ENCODE results near the gene NOLC1.
"Not testable (repeated sequence)": the region's sequence is repeated elsewhere in the genome, so short reads cannot be mapped to it uniquely, and the experiment has no call there.

Gene NOLC1

GRCh38 chr10:102150970-102151773 lies 1.0 kb upstream of the NOLC1 start:
- DNase-seq = no peak

DNA sequence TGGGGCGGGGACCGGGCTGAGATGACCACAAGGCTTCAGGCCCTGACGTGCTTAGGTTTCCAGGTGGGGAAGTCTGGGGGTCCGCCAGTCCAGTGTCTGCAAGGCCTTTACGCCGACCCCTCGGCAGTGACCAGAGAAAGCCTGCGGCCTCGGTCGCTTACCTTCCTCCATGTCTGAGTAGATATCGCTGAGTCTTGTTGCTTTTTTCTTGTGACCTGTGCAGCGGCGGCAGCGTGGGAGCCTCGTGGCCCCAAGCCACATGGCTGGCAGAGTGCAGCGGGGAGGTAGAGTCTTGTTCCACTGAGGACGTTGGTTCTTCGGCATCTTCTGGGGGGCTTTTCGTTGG lies 329 bp downstream of the NOLC1 start:
- peak in 1 of 58 donors; percentile 14 for DNase-seq

GRCh38 chr10:102153093-102153620 lies 968 bp downstream of the NOLC1 start:
- no peak for DNase-seq

DNA sequence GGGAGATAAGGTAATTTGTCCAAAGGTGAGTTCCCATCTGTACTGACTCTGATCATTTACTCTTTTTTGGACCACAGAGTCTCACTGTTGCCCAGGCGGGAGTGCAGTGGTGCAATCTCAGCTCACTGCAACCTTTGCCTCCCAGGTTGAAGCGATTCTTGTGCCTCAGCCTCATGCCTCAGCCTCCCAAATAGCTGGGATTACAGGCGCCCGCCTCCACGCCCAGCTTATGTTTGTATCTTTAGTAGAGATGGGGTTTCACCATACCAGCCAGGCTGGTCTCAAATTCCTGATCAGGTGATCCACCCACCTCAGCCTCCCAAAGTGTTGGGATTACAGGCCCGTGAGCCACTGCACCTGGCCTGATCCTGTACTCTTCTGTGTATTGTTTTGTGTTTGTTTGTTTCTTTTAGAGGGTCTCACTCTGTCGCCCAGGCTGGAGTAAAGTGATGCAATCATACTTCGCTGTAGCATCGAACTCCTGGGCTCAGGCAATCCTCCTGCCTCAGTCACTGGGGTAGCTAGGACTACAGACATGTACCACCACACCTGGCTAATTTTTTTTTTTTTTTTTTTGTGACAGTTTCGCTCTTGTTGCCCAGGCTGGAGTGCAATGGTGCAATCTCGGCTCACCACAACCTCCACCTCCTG lies 2.4 kb downstream of the NOLC1 start:
- no peak for DNase-seq

DNA sequence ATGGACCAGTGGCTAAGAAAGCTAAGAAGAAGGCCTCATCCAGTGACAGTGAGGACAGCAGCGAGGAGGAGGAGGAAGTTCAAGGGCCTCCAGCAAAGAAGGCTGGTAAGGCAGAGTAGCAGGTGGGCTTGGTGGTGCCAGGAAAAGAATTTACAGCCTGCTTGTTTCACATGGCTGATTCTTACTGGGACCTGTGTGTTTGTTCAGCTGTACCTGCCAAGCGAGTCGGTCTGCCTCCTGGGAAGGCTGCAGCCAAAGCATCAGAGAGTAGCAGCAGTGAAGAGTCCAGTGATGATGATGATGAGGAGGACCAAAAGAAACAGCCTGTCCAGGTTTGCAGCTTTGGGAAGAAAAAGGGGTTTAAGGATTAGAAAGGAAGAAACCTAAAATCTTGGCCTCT lies 5.0 kb downstream of the NOLC1 start:
- DNase-seq = no peak

- DNase-seq = no peak
Measured at GRCh38 chr10:102159051-102159597, 6.9 kb downstream of the NOLC1 start.

DNA sequence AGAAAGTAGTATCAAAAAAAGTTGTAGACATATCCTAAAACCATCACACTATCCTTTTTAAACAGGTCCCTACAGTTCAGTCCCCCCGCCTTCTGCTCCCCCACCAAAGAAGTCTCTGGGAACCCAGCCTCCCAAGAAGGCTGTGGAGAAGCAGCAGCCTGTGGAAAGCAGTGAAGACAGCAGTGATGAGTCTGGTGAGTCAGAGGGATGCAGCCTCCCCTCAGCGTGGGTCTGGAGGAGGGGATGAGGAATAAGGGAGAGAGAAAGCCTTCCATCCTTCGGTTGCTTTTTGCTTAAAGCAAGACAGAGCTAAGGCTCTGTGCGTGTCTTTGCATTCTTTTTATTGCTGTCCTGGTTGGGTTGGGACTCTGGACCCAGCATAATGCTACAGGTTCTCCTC lies 7.6 kb downstream of the NOLC1 start:
- peak in 3 of 58 donors; percentile 4 to 5 (median 4) for DNase-seq

- no peak for DNase-seq
Measured at GRCh38 chr10:102163342-102163989, 11.3 kb downstream of the NOLC1 start.

- DNase-seq = no peak
Measured at GRCh38 chr10:102167861-102168260, 15.7 kb downstream of the NOLC1 start.

GRCh38 chr10:102170602-102171001 lies 18.4 kb downstream of the NOLC1 start:
- DNase-seq = no peak

GRCh38 chr10:102172288-102172687 lies 20.1 kb downstream of the NOLC1 start:
- DNase-seq = no peak

DNA sequence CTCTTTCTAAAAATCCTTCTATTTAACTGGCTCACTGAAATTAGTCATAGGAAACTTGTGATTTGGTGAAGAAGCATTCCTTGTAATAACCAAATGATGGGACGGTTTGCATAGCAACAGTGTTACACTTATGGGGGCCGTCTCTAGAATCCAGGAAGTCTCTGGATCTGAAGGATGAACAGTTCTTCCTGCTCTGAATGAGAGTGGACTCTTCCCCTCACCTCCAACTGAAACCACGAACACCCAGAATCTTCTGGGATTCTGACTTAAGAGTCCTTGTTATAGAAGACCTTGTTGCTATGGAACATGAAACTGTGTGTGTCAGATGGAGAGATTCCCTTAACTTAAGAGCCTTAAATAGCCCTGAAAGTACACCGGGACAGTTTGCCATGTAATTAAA lies 23.2 kb downstream of the NOLC1 start:
- peak in 1 of 58 donors; percentile 5 for DNase-seq

DNA sequence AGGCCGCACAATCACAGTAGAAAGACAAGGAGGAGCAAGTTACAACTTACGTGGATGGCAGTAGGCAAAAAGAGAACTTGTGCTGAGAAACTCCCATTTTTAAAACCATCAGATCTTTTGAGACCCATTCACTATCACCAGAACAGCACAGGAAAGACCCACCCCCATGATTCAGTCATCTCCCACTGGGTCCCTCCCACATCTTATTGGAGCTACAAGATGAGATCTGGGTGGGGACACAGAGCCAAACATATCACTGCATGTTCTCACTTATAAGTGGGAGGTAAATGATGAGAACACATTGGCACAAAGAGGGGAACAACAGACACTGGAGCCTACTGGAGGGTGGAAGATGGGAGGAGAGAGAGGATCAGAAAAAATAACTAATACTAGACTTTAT lies 32.4 kb downstream of the NOLC1 start:
- peak in 5 of 58 donors; percentile 2 to 33 (median 27) for DNase-seq

DNA sequence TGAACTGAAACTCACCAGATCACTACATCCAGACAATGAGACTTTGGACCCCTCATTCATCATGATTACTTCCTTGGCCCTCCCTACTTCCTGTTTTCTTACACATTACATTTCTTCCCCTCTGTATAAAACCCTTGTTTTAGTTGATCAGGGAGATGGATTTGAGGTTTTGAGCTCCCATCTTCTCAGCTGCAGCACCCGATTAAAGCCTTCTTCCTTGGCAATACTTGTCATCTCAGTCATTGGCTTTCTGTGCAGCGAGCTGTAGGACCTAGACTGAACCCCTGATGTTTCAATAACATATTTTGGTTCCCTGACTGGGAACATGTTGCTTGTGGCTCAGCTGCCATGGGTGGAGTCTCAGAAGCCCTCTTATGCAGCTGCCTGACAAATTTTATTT lies 33.1 kb downstream of the NOLC1 start:
- no peak for DNase-seq

DNA sequence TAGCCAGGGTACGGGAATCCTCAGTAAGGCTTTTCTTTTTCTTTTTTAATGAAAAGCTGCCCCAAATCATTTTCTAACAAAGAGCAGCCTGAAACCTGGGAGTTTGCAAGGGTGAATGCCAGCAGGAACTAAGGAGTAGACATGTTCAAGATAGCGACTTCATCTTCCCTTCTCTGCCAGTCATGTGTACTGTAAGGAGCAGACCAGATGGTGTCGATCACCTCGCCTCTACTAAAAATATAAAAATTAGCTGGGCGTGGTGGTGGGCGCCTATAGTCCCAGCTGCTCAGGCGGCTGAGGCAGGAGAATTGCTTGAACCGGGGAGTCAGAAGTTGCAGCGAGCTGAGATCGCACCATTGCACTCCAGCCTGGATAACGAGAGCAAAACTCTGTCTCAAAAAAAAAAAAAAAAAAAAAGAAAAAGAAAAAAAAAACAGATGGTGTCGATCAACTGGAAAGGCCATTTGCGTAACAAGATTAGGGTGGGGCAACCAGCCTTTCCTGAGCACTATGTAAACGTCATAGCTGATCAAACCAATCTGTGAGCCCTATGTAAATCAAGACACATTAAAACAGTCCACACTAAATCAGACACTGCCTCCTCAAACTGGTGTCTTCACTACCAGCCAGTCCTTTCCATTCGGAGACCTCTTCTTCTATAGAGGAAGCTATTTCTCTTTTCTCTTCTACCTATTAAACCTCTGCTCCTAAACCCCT lies 33.8 kb downstream of the NOLC1 start:
- DNase-seq = peak in 1 of 58 donors; percentile 7

DNA sequence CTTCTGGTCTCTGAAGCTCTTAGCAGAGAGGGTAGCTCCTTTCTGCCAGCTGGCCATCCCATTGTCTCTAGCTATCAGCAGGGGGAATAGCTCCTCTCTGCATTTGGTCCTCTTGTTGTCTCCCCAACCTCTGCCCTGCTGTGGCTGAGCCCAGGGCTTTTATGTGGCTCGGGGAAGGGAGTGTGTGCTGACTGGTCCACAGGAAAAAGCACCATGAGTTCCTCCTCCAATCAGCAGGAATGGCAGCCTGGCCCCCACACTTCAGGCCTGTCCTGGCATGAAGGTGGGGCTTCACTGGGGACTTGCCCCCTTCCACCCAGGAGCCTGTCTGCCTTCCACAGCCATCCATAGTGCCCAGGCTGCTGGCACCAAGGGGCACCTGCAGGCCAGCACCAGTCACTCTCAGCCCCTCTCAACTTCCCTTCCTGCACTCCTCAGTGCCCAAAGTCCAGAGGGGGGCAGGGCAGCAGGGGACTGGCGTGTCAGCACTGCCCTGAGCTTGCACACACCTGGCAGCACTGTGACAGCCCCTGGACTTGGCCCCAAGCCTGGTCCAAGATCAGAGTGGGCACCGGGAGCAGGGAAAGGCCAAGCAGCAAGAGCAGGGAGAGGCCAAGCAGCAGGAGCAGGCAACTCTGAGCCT lies 36.2 kb downstream of the NOLC1 start:
- no peak for DNase-seq

DNA sequence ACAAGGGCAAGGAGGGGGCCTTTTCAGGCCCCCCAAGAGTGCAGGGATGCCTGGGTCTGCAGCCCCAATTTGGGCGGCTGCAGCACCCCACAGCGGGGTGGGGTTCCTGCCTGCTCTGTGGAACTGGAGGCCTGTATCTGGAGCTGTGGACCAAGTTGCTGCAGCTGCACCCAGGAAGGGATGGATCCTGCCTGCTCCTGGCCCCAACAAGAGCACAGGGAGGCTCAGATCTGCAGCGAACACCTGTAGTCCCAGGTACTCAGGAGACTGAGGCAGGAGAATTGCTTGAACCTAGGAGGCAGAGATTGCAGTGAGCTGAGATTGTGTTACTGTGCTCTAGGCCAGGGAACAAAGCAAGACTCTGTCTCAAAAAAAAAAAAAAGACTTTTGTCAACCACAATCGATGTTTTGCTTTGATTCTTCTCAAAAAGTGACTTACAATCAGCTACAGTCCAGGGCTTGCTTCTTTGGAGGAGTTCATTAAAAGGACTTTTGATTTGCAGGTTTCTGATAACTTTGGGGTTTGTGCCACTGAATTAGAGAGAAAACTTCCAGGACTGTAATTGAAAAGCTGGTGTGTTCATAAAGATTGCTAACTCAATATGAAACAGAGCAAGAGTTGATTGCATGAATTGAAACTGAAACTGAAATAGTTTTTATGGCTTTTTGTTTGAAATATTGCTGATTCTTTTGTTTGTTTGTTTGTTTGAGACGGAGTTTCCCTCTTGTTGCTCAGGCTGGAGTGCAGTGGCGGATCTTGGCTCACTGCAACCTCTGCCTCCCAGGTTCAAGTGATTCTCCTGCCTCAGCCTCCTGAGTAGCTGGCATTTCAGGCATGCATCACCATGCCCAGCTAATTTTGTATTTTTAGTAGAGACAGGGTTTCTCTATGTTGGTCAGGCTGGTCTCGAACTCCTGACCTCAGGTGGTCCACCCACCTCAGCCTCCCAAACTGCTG lies 37.0 kb downstream of the NOLC1 start:
- DNase-seq = not testable (repeated sequence)

DNA sequence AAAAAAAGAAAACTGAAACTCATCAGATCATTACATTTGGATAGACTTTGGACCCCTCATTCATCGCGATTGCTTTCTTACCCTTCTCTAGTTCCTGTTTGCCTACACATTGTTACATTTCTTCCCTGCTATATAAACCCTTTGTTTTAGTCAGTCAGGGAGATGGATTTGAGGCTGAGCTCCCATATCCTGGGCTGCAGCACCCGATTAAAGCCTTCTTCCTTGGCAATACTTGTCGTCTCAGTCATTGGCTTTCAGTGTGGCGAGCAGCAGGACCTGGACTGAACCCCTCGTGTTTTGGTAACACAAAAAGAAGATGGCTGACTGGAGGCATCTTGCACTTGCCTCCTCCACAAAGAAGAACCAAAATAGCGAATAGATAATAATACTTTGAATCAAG lies 39.8 kb downstream of the NOLC1 start:
- no peak for DNase-seq

DNA sequence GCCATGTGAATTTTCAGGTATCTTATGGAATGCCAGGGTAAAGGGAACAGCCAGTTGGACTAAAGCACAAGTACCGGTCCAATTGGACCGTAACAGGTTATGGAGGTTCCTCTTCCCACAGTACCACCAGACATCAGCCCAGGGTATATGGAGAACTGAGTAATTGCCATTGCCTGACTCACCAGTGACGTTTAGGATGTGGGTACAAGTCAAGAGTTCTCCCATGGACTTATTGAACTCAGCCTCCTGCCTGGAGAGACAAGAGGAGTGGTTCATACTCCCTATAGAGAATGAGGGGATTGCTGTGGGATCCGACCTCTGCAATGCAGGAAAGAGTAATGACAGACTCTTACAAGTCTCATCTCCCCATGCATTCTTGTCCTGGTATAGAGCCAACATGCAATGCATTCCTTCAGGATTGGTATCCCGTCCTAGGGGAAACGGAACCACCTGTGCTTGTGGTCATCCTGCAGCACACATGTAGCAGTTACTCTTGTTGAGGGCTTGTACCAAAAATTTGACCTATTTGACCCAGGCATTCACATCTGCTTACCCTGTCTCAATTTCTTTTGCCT lies 43.2 kb downstream of the NOLC1 start:
- DNase-seq = no peak

All from anterior cingulate cortex (tissue), 58 donors.